K562 (cell line): ENCODE data around the gene CEND1. TPM values are rescaled to one million over a fixed set of nuclear protein-coding genes. Genes with fewer than 3 reads are reported as not detected.

ENCODE experiments used
- BRD4 ChIP-seq: fragments of 200-600 bp; sonication (generic); IDR thresholded peaks from 2 replicates; pipeline ENCODE4 v1.6.1; 2017; ENCODE audit warnings: inconsistent platforms
- CHCHD3 ChIP-seq: fragments of 250-450 bp; sonication (Bioruptor Pico); IDR thresholded peaks from 2 replicates; pipeline ENCODE4 v2.1.2; 2022; ENCODE audit warnings: mild to moderate bottlenecking
- FIP1L1 ChIP-seq: fragments of 200-400 bp; formaldehyde crosslinking; IDR thresholded peaks from 2 replicates; pipeline ENCODE4 v1.6.1; 2018; ENCODE audit warnings: mild to moderate bottlenecking, low read depth, low read length; ENCODE audit not compliant: poor library complexity, severe bottlenecking
- HDAC2 ChIP-seq: fragments of 450-650 bp; IDR thresholded peaks from 2 replicates; pipeline ENCODE4 v1.6.1; 2016; ENCODE audit warnings: mild to moderate bottlenecking
- NCOA4 ChIP-seq: fragments of 450-650 bp; IDR thresholded peaks from 2 replicates; pipeline ENCODE4 v1.6.1; 2018; ENCODE audit warnings: mild to moderate bottlenecking; ENCODE audit not compliant: partially characterized antibody
- NFE2 ChIP-seq: IDR thresholded peaks from 2 replicates; pipeline ENCODE4 v1.6.1; 2014; ENCODE audit warnings: antibody characterized with exemption, low read depth
- RBM25 ChIP-seq: fragments of 200-400 bp; formaldehyde crosslinking; IDR thresholded peaks from 2 replicates; pipeline ENCODE4 v1.6.1; 2018; ENCODE audit warnings: low read length, low read depth, moderate library complexity; ENCODE audit not compliant: severe bottlenecking
- TCF3 ChIP-seq: sonication (generic); formaldehyde crosslinking; IDR thresholded peaks from 2 replicates; pipeline ENCODE4 v1.4.0; 2020; ENCODE audit warnings: mild to moderate bottlenecking, missing genetic modification reagents
- U2AF1 ChIP-seq: fragments of 200-400 bp; formaldehyde crosslinking; optimal IDR thresholded peaks from 2 replicates; pipeline ENCODE3; 2017; ENCODE audit warnings: mild to moderate bottlenecking, low read depth, low read length, moderate library complexity
- ZBTB8A ChIP-seq: fragments of 450-650 bp; IDR thresholded peaks from 2 replicates; pipeline ENCODE4 v1.6.1; 2018; ENCODE audit warnings: mild to moderate bottlenecking, moderate library complexity; ENCODE audit not compliant: partially characterized antibody
- ZNF212 ChIP-seq: fragments of 450-650 bp; formaldehyde crosslinking; IDR thresholded peaks from 2 replicates; pipeline ENCODE4 v1.4.0; 2020; ENCODE audit warnings: mild to moderate bottlenecking
- ZNF41 ChIP-seq: fragments of 250-450 bp; sonication (Bioruptor Pico); conservative IDR thresholded peaks from 2 replicates; pipeline ENCODE4 v1.4.0; 2020; ENCODE audit warnings: mild to moderate bottlenecking
- polyA plus RNA-seq, 8 experiments: library from polyadenylated mRNA; depleted of rRNA in 4 of 8; stranded (reverse) in 5 of 8; unstranded in 3 of 8; fragments of >200 nt; fragmentation: Nextera tagmentation in 2 of 8; fragmentation: Illumina TruSeq in 1 of 8; extraction: Ambion mirVana in 2 of 8; extraction: Trizol in 1 of 8; gene quantifications; 2 replicates each; pipeline versions ENCODE4 v1.2.1 to v1.2.3, GENCODE V29; 2011 to 2014; ENCODE audit warnings: inconsistent platforms in 1 of 8, missing spikeins in 1 of 8
- total RNA-seq, 7 experiments: library from RNA; depleted of rRNA in 6 of 7; stranded (reverse); fragments of >200 nt in 6 of 7; fragmentation: Illumina TruSeq in 2 of 7; extraction: Trizol in 2 of 7; gene quantifications; 2 replicates each; pipeline versions ENCODE4 v1.2.1 to v1.2.3, GENCODE V29; 2011 to 2021; ENCODE audit warnings: low replicate concordance in 1 of 7
- TF ChIP-seq, protein P1 (sequence below): fragments of 200-800 bp; sonication (Bioruptor generic); IDR thresholded peaks from 2 replicates; pipeline ENCODE4 v1.6.1; 2016; ENCODE audit warnings: missing genetic modification characterization, missing compliant biosample characterization
- TF ChIP-seq, protein P2 (sequence below): fragments of 250-450 bp; sonication (Bioruptor Pico); IDR thresholded peaks from 2 replicates; pipeline ENCODE4 v1.9.0; 2021; ENCODE audit warnings: mild to moderate bottlenecking, inconsistent platforms
- TF ChIP-seq, protein P3 (sequence below), 2 experiments: IDR thresholded peaks in 1 of 2; conservative IDR thresholded peaks in 1 of 2; 2 replicates each; pipeline ENCODE4 v1.6.1; 2016; ENCODE audit warnings: low read depth in 2 of 2, mild to moderate bottlenecking in 1 of 2, missing compliant biosample characterization in 1 of 2, missing genetic modification characterization in 1 of 2, moderate library complexity in 1 of 2
- TF ChIP-seq, protein P4 (sequence below), 2 experiments: fragments of 450-650 bp in 1 of 2; sonication (generic) in 1 of 2; formaldehyde crosslinking; conservative IDR thresholded peaks; 2 replicates each; pipeline versions ENCODE4 v1.4.0 to v1.8.1; 2020 to 2022; ENCODE audit warnings: mild to moderate bottlenecking in 1 of 2, missing genetic modification reagents in 1 of 2

Gene CEND1
- total and polyA plus RNA-seq, 9 of the 15 experiments (the other 6 are each of a cell fraction or from before 2014, with no cell fraction given): 0.13 to 0.18 (median 0.16) TPM; not detected in 6

DNA sequence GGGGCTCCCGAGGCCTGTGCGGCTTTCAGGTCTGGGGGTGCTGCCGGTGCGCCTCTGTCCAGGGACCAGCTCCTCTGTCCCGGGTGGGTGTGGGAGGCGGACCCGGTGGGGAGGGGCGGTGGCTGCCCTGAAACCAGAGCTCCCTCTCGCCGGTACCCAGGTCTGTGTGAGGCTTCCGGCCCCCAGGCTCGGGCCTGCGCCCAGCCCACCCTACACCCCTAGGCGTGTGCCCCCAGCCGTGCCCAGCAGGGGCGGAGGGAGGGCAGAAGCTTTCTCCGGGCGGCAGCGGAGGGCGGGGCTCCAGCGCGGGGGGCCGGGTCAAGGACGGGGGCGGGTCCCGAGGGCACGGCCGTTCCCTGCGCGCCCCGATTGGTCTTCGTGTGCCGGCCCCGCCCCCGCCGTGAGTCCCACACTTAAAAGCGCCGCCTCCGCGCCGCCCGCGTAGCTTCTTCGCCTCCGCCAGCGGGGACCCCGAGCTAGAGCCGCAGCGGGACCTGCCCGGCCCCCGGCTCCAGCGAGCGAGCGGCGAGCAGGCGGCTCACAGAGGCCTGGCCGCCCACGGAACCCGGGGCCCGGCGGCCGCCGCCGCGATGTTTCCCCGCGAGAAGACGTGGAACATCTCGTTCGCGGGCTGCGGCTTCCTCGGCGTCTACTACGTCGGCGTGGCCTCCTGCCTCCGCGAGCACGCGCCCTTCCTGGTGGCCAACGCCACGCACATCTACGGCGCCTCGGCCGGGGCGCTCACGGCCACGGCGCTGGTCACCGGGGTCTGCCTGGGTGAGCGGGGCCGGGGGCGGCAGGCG lies 29.4 kb upstream of the CEND1 start (continued):
- TF ChIP-seq, protein P1, sequence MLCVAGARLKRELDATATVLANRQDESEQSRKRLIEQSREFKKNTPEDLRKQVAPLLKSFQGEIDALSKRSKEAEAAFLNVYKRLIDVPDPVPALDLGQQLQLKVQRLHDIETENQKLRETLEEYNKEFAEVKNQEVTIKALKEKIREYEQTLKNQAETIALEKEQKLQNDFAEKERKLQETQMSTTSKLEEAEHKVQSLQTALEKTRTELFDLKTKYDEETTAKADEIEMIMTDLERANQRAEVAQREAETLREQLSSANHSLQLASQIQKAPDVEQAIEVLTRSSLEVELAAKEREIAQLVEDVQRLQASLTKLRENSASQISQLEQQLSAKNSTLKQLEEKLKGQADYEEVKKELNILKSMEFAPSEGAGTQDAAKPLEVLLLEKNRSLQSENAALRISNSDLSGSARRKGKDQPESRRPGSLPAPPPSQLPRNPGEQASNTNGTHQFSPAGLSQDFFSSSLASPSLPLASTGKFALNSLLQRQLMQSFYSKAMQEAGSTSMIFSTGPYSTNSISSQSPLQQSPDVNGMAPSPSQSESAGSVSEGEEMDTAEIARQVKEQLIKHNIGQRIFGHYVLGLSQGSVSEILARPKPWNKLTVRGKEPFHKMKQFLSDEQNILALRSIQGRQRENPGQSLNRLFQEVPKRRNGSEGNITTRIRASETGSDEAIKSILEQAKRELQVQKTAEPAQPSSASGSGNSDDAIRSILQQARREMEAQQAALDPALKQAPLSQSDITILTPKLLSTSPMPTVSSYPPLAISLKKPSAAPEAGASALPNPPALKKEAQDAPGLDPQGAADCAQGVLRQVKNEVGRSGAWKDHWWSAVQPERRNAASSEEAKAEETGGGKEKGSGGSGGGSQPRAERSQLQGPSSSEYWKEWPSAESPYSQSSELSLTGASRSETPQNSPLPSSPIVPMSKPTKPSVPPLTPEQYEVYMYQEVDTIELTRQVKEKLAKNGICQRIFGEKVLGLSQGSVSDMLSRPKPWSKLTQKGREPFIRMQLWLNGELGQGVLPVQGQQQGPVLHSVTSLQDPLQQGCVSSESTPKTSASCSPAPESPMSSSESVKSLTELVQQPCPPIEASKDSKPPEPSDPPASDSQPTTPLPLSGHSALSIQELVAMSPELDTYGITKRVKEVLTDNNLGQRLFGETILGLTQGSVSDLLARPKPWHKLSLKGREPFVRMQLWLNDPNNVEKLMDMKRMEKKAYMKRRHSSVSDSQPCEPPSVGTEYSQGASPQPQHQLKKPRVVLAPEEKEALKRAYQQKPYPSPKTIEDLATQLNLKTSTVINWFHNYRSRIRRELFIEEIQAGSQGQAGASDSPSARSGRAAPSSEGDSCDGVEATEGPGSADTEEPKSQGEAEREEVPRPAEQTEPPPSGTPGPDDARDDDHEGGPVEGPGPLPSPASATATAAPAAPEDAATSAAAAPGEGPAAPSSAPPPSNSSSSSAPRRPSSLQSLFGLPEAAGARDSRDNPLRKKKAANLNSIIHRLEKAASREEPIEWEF (CRISPR knock-in tag): no peak
- TF ChIP-seq ZBTB8A (no peak), CHCHD3 (no peak), NCOA4 (no peak), BRD4 (no peak), HDAC2 (no peak), ZNF212 (CRISPR knock-in tag) (no peak), ZNF41 (CRISPR knock-in tag) (no peak), TCF3 (CRISPR knock-in tag) (no peak), U2AF1 (peak; percentile 71), FIP1L1 (peak; percentile 88), NFE2 (no peak), RBM25 (no peak)
- TF ChIP-seq, protein P2, sequence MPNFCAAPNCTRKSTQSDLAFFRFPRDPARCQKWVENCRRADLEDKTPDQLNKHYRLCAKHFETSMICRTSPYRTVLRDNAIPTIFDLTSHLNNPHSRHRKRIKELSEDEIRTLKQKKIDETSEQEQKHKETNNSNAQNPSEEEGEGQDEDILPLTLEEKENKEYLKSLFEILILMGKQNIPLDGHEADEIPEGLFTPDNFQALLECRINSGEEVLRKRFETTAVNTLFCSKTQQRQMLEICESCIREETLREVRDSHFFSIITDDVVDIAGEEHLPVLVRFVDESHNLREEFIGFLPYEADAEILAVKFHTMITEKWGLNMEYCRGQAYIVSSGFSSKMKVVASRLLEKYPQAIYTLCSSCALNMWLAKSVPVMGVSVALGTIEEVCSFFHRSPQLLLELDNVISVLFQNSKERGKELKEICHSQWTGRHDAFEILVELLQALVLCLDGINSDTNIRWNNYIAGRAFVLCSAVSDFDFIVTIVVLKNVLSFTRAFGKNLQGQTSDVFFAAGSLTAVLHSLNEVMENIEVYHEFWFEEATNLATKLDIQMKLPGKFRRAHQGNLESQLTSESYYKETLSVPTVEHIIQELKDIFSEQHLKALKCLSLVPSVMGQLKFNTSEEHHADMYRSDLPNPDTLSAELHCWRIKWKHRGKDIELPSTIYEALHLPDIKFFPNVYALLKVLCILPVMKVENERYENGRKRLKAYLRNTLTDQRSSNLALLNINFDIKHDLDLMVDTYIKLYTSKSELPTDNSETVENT (CRISPR knock-in tag): peak; percentile 60; the same call in 1 of the 2 replicates
- TF ChIP-seq, protein P3, sequence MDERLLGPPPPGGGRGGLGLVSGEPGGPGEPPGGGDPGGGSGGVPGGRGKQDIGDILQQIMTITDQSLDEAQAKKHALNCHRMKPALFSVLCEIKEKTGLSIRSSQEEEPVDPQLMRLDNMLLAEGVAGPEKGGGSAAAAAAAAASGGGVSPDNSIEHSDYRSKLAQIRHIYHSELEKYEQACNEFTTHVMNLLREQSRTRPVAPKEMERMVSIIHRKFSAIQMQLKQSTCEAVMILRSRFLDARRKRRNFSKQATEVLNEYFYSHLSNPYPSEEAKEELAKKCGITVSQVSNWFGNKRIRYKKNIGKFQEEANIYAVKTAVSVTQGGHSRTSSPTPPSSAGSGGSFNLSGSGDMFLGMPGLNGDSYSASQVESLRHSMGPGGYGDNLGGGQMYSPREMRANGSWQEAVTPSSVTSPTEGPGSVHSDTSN (CRISPR knock-in tag; IDR thresholded peaks at IDR 0.05; ENCODE audit: low read depth): no peak
- TF ChIP-seq, protein P3 (tag; conservative IDR thresholded peaks at IDR 0.05; ENCODE audit: low read depth): no peak
- TF ChIP-seq, protein P4, sequence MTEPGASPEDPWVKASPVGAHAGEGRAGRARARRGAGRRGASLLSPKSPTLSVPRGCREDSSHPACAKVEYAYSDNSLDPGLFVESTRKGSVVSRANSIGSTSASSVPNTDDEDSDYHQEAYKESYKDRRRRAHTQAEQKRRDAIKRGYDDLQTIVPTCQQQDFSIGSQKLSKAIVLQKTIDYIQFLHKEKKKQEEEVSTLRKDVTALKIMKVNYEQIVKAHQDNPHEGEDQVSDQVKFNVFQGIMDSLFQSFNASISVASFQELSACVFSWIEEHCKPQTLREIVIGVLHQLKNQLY (CRISPR knock-in tag; conservative IDR thresholded peaks at IDR 0.05): no peak
